ENCODE results near the gene ATP8A2. TPM values are rescaled to one million over a fixed set of nuclear protein-coding genes. Genes with fewer than 3 reads are reported as not detected.

Gene ATP8A2
- total RNA-seq, 3 donors from 2014 or later (not counting 1 experiment from before 2014, with no cell fraction given), result 0.43 to 0.68 (median 0.59) TPM

GRCh38 chr13:25585000-25585399 lies 213.2 kb downstream of the ATP8A2 start:
- H3K27me3 ChIP-seq (ENCODE audit: control insufficient read depth, insufficient read depth, low read length), result peaks cover 2% of the 10 kb centered on the region
- H3K4me1 ChIP-seq (ENCODE audit: control insufficient read depth, insufficient read depth, low read length), result no peaks in the 10 kb centered on the region
- TF ChIP-seq, protein P1, sequence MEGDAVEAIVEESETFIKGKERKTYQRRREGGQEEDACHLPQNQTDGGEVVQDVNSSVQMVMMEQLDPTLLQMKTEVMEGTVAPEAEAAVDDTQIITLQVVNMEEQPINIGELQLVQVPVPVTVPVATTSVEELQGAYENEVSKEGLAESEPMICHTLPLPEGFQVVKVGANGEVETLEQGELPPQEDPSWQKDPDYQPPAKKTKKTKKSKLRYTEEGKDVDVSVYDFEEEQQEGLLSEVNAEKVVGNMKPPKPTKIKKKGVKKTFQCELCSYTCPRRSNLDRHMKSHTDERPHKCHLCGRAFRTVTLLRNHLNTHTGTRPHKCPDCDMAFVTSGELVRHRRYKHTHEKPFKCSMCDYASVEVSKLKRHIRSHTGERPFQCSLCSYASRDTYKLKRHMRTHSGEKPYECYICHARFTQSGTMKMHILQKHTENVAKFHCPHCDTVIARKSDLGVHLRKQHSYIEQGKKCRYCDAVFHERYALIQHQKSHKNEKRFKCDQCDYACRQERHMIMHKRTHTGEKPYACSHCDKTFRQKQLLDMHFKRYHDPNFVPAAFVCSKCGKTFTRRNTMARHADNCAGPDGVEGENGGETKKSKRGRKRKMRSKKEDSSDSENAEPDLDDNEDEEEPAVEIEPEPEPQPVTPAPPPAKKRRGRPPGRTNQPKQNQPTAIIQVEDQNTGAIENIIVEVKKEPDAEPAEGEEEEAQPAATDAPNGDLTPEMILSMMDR (IDR thresholded peaks at IDR 0.05), result no peak
- DNase-seq, result peak in 1 of 2 donors; percentile 11
- intact Hi-C loops (cut with micrococcal nuclease), result no loop called here
- ATAC-seq, result no peak
- H3K4me1 Mint-ChIP-seq, result no peaks in the 10 kb centered on the region
- no peaks in the 10 kb centered on the region for H3K9me3 Mint-ChIP-seq
- no peak overlapping the region for H3K4me3 ChIP-seq (ENCODE audit: low read length)
- H3K36me3 Mint-ChIP-seq, result no peaks in the 10 kb centered on the region
- no peak overlapping the region for H3K27ac ChIP-seq (ENCODE audit: low read length)
- no peak overlapping the region for H3K27ac Mint-ChIP-seq
- H3K27me3 Mint-ChIP-seq (ENCODE audit: low read depth in 2 of 2), result peaks cover 9 to 60% of the 10 kb centered on the region in 2 donors
- H3K36me3 ChIP-seq (ENCODE audit: control insufficient read depth, insufficient read depth, low read length), result no peaks in the 10 kb centered on the region
- no peak overlapping the region for H3K4me3 Mint-ChIP-seq
- no peaks in the 10 kb centered on the region for H3K9me3 ChIP-seq (ENCODE audit: control insufficient read depth, insufficient read depth, low read length)
- WGBS (ENCODE audit: insufficient coverage), result 91% methylated on average over 1 of the region's 5 CpGs

GRCh38 chr13:25587326-25587980 lies 215.7 kb downstream of the ATP8A2 start:
- no peak overlapping the region for H3K27ac Mint-ChIP-seq

DNA sequence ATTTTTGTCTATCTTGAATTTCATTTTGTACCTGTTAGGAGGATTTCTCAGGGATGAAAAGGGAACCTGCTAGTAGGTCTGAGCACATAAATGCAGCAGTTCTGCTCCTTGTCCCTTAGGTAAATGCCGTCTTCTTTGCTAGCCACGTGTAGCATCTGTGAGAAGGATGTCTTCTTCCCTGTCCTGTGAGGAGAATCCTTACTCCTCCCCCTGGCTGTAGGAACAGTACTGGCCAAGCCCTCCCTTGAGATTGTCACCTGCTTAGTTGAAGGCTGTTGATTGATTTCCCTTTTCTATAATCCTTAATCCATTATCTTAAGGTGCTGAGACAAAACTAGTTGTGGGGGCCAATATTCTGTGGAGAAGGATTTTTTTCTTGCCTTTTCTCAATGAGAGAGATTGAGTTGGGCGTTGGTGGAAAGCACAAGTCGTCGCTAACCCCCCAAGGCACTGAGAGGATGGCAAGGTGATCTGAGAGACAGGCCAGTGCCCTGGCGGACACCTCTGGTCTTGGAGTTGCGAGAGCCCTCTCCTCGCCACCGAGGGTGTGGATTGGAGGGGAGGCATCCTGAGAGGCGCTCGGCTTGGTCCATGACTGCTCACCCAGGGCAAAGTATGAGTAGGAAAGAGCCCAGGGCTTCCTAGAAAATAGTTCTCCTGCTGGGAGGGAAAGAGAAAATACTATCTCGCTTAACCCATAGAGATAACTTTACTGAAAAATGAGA lies 216.7 kb downstream of the ATP8A2 start:
- H3K27me3 Mint-ChIP-seq (ENCODE audit: low read depth in 2 of 2), result peaks cover 18 to 64% of the 10 kb centered on the region in 2 donors
- no peak overlapping the region for H3K4me3 Mint-ChIP-seq
- Histone ChIP-seq H3K27ac (ENCODE audit: low read length) (no peak overlapping the region), H3K27me3 (ENCODE audit: control insufficient read depth, insufficient read depth, low read length) (peaks cover 2% of the 10 kb centered on the region), H3K4me3 (ENCODE audit: low read length) (no peak overlapping the region), H3K9me3 (ENCODE audit: control insufficient read depth, insufficient read depth, low read length) (no peaks in the 10 kb centered on the region), H3K36me3 (ENCODE audit: control insufficient read depth, insufficient read depth, low read length) (no peaks in the 10 kb centered on the region), H3K4me1 (ENCODE audit: control insufficient read depth, insufficient read depth, low read length) (no peaks in the 10 kb centered on the region)
- H3K36me3 Mint-ChIP-seq, result no peaks in the 10 kb centered on the region
- no peaks in the 10 kb centered on the region for H3K9me3 Mint-ChIP-seq
- DNase-seq (no peak), ATAC-seq (no peak)
- no peaks in the 10 kb centered on the region for H3K4me1 Mint-ChIP-seq
- TF ChIP-seq, protein P1 (IDR thresholded peaks at IDR 0.05), result no peak
- intact Hi-C loops (cut with micrococcal nuclease), result no loop called here
- WGBS (ENCODE audit: insufficient coverage), result 88% methylated on average over 11 of the region's 12 CpGs
- H3K27ac Mint-ChIP-seq, result no peak overlapping the region

More at GRCh38 chr13:25587326-25587980, 215.7 kb downstream of the ATP8A2 start:
- Mint-ChIP-seq H3K4me1 (no peaks in the 10 kb centered on the region), H3K9me3 (no peaks in the 10 kb centered on the region), H3K27me3 (ENCODE audit: low read depth in 2 of 2) (peaks cover 13 to 64% of the 10 kb centered on the region in 2 donors), H3K4me3 (no peak overlapping the region), H3K36me3 (no peaks in the 10 kb centered on the region)
- Histone ChIP-seq H3K4me1 (ENCODE audit: control insufficient read depth, insufficient read depth, low read length) (no peaks in the 10 kb centered on the region), H3K9me3 (ENCODE audit: control insufficient read depth, insufficient read depth, low read length) (no peaks in the 10 kb centered on the region), H3K36me3 (ENCODE audit: control insufficient read depth, insufficient read depth, low read length) (no peaks in the 10 kb centered on the region), H3K27me3 (ENCODE audit: control insufficient read depth, insufficient read depth, low read length) (peaks cover 2% of the 10 kb centered on the region), H3K4me3 (ENCODE audit: low read length) (no peak overlapping the region), H3K27ac (ENCODE audit: low read length) (no peak overlapping the region)
- 86% methylated on average over 1 of the region's 1 CpG for WGBS (ENCODE audit: insufficient coverage)
- ATAC-seq (no peak), DNase-seq (no peak)
- TF ChIP-seq, protein P1 (IDR thresholded peaks at IDR 0.05), result no peak
- intact Hi-C loops (cut with micrococcal nuclease), result no loop called here

Measured in natural killer cell (primary cell).